Loucy (cell line): ENCODE measurements around the gene APOLD1.
"Not testable (repeated sequence)": the region's sequence is repeated elsewhere in the genome, so short reads cannot be mapped to it uniquely, and the experiment has no call there.

Source experiments
- EZH2phosphoT487 ChIP-seq: fragments of 200-600 bp; IDR thresholded peaks from 2 replicates; pipeline ENCODE4 v1.6.1; 2018; ENCODE audit warnings: antibody characterized with exemption, mild to moderate bottlenecking, moderate library complexity, borderline replicate concordance
- TF ChIP-seq, protein P1 (sequence below): fragments of 200-600 bp; sonication (generic); conservative IDR thresholded peaks from 2 replicates; pipeline ENCODE4 v1.5.1; 2014; ENCODE audit warnings: mild to moderate bottlenecking, antibody characterized with exemption, low read length

- TF ChIP-seq, protein P1, sequence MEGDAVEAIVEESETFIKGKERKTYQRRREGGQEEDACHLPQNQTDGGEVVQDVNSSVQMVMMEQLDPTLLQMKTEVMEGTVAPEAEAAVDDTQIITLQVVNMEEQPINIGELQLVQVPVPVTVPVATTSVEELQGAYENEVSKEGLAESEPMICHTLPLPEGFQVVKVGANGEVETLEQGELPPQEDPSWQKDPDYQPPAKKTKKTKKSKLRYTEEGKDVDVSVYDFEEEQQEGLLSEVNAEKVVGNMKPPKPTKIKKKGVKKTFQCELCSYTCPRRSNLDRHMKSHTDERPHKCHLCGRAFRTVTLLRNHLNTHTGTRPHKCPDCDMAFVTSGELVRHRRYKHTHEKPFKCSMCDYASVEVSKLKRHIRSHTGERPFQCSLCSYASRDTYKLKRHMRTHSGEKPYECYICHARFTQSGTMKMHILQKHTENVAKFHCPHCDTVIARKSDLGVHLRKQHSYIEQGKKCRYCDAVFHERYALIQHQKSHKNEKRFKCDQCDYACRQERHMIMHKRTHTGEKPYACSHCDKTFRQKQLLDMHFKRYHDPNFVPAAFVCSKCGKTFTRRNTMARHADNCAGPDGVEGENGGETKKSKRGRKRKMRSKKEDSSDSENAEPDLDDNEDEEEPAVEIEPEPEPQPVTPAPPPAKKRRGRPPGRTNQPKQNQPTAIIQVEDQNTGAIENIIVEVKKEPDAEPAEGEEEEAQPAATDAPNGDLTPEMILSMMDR = not testable (repeated sequence)
- TF ChIP-seq EZH2phosphoT487 = not testable (repeated sequence)
Measured at GRCh38 chr12:12820376-12820775, 34.9 kb downstream of the APOLD1 start.
